Mesothelial cell of epicardium (in vitro differentiated cells): ENCODE data around the gene PSTPIP2. TPM values are rescaled to one million over a fixed set of nuclear protein-coding genes. Genes with fewer than 3 reads are reported as not detected.

Experiments
- DNase-seq, 2 experiments: peaks; one replicate each; pipeline ENCODE4 v3.0.0; 2021; ENCODE audit warnings: low spot score in 2 of 2; ENCODE audit not compliant: unreplicated experiment in 2 of 2
- H3K27ac Mint-ChIP-seq: 2 replicates; pipeline ENCODE4 v1.8.0; 2021; ENCODE audit warnings: mixed read lengths
- H3K27me3 Mint-ChIP-seq: 2 replicates; pipeline ENCODE4 v1.8.0; 2021; ENCODE audit warnings: low read depth, mixed read lengths
- H3K36me3 Mint-ChIP-seq: 2 replicates; pipeline ENCODE4 v1.8.0; 2021; ENCODE audit warnings: mixed read lengths
- H3K4me1 Mint-ChIP-seq: 2 replicates; pipeline ENCODE4 v1.8.0; 2021; ENCODE audit warnings: mixed read lengths
- H3K4me3 Mint-ChIP-seq: 2 replicates; pipeline ENCODE4 v1.8.0; 2021; ENCODE audit warnings: mild to moderate bottlenecking, moderate library complexity, mixed read lengths
- H3K9me3 Mint-ChIP-seq: 2 replicates; pipeline ENCODE4 v1.8.0; 2021; ENCODE audit warnings: mixed read lengths
- CTCF ChIP-seq: fragments of 200-600 bp; sonication (generic); IDR thresholded peaks from one replicate; pipeline ENCODE4 v1.5.0; 2021; ENCODE audit warnings: antibody characterized with exemption; ENCODE audit not compliant: unreplicated experiment
- total RNA-seq: library from RNA; stranded (reverse); gene quantifications from 3 replicates; pipeline ENCODE4 v1.2.1, GENCODE V29; 2021

Gene PSTPIP2
- total RNA-seq, 1 donor from 2014 or later, result 10.6 TPM

GRCh38 chr18:46040033-46040746 lies 31.9 kb downstream of the PSTPIP2 start:
- H3K27me3 Mint-ChIP-seq, result no peaks in the 10 kb centered on the region
- no peak overlapping the region for H3K4me3 Mint-ChIP-seq
- DNase-seq, result no peak

GRCh38 chr18:46037512-46038305 lies 34.4 kb downstream of the PSTPIP2 start:
- no peak for DNase-seq
- peaks cover 10% of the 10 kb centered on the region for H3K4me1 Mint-ChIP-seq
- H3K27ac Mint-ChIP-seq, result no peak overlapping the region
- H3K4me3 Mint-ChIP-seq, result no peak overlapping the region
- H3K9me3 Mint-ChIP-seq, result no peaks in the 10 kb centered on the region
- TF ChIP-seq CTCF, result no peak
- no peaks in the 10 kb centered on the region for H3K27me3 Mint-ChIP-seq
- peaks cover 11% of the 10 kb centered on the region for H3K36me3 Mint-ChIP-seq

More at GRCh38 chr18:46040033-46040746, 31.9 kb downstream of the PSTPIP2 start:
- no peak for TF ChIP-seq CTCF
- H3K9me3 Mint-ChIP-seq, result peaks cover 3% of the 10 kb centered on the region
- H3K4me1 Mint-ChIP-seq, result peaks cover 11% of the 10 kb centered on the region
- no peak overlapping the region for H3K27ac Mint-ChIP-seq
- H3K36me3 Mint-ChIP-seq, result peaks cover 11% of the 10 kb centered on the region

GRCh38 chr18:46035696-46036680 lies 36.1 kb downstream of the PSTPIP2 start:
- Mint-ChIP-seq H3K36me3 (peaks cover 14% of the 10 kb centered on the region), H3K9me3 (peaks cover 3% of the 10 kb centered on the region), H3K27me3 (no peaks in the 10 kb centered on the region), H3K4me3 (no peak overlapping the region), H3K4me1 (peaks cover 3% of the 10 kb centered on the region), H3K27ac (no peak overlapping the region)
- TF ChIP-seq CTCF, result no peak
- no peak for DNase-seq

- Mint-ChIP-seq H3K4me3 (no peak overlapping the region), H3K9me3 (peaks cover 13% of the 10 kb centered on the region), H3K27ac (no peak overlapping the region), H3K36me3 (peaks cover 13% of the 10 kb centered on the region), H3K4me1 (no peaks in the 10 kb centered on the region), H3K27me3 (peaks cover 3% of the 10 kb centered on the region)
- no peak for TF ChIP-seq CTCF
- DNase-seq, result no peak
Measured at GRCh38 chr18:46034230-46034629, 37.8 kb downstream of the PSTPIP2 start.

- TF ChIP-seq CTCF, result no peak
- H3K4me3 Mint-ChIP-seq, result no peak overlapping the region
- H3K27ac Mint-ChIP-seq, result no peak overlapping the region
- H3K9me3 Mint-ChIP-seq, result peaks cover 13% of the 10 kb centered on the region
- H3K36me3 Mint-ChIP-seq, result peaks cover 11% of the 10 kb centered on the region
- H3K4me1 Mint-ChIP-seq, result peaks cover 5% of the 10 kb centered on the region
- peaks cover 16% of the 10 kb centered on the region for H3K27me3 Mint-ChIP-seq
- DNase-seq, result no peak
Measured at GRCh38 chr18:46031741-46032140, 40.3 kb downstream of the PSTPIP2 start.
